ENCODE data around the gene MLLT3.

DNA sequence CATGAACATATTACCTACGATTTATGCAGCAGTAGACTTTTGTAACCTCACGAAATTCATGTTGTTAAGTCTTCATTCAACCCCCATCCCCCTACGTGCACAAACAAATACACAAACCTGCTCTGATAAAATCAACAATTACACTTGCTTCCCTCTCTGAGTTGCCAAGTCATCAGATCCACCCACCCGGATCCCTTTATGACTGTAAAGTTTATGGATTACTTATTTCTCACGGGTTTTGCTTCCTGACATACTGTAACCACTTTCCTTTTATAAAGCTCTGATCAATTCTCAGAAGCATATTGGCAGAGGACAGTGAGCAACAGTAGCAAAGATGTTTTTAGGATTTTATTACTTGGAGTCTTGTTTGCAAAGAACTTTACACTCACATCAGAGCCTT, 70.5 kb downstream of the MLLT3 start:
- TF ChIP-seq CTCF (IDR thresholded peaks at IDR 0.05) (no peak), POLR2A (IDR thresholded peaks at IDR 0.05) (no peak)

Measured in right lobe of liver (tissue), 4 donors.